SKM-1 (cell line): Measurements from ENCODE around the gene DYNC1H1.
"Not testable (repeated sequence)": the region's sequence is repeated elsewhere in the genome, so short reads cannot be mapped to it uniquely, and the experiment has no call there.

Experiments used
- DNase-seq: peaks from one replicate; lab custom pipeline; 2025; ENCODE audit not compliant: unreplicated experiment; lab: John Stamatoyannopoulos, UW

The DYNC1H1 gene

GRCh38 chr14:101963052-101963451 is 1.3 kb upstream of the DYNC1H1 start:
- DNase-seq: no peak

- no peak for DNase-seq
Observed at GRCh38 chr14:101963656-101964296, 597 bp upstream of the DYNC1H1 start.

GRCh38 chr14:101965181-101965544 is 790 bp downstream of the DYNC1H1 start:
- DNase-seq: no peak

- DNase-seq: no peak
Observed at GRCh38 chr14:101965770-101966722, 1.7 kb downstream of the DYNC1H1 start.

- no peak for DNase-seq
Observed at GRCh38 chr14:101966742-101967141, 2.4 kb downstream of the DYNC1H1 start.

GRCh38 chr14:101968186-101968585 is 3.8 kb downstream of the DYNC1H1 start:
- DNase-seq: no peak

- DNase-seq: no peak
Observed at GRCh38 chr14:101969481-101969880, 5.1 kb downstream of the DYNC1H1 start.

GRCh38 chr14:101970830-101971400 is 6.5 kb downstream of the DYNC1H1 start:
- no peak for DNase-seq

- not testable (repeated sequence) for DNase-seq
Observed at GRCh38 chr14:101971458-101971857, 7.1 kb downstream of the DYNC1H1 start.

- no peak for DNase-seq
Observed at GRCh38 chr14:101972126-101972866, 7.9 kb downstream of the DYNC1H1 start.

GRCh38 chr14:101973356-101973755 is 9.0 kb downstream of the DYNC1H1 start:
- no peak for DNase-seq

- no peak for DNase-seq
Observed at GRCh38 chr14:101975231-101975630, 10.9 kb downstream of the DYNC1H1 start.

GRCh38 chr14:101977311-101978071 is 13.1 kb downstream of the DYNC1H1 start:
- no peak for DNase-seq

GRCh38 chr14:101979666-101980065 is 15.3 kb downstream of the DYNC1H1 start:
- no peak for DNase-seq

- DNase-seq: no peak
Observed at GRCh38 chr14:101980251-101980650, 15.9 kb downstream of the DYNC1H1 start.

GRCh38 chr14:101980700-101981099 is 16.3 kb downstream of the DYNC1H1 start:
- no peak for DNase-seq

- DNase-seq: no peak
Observed at GRCh38 chr14:101982621-101983020, 18.2 kb downstream of the DYNC1H1 start.

GRCh38 chr14:101984831-101985230 is 20.5 kb downstream of the DYNC1H1 start:
- not testable (repeated sequence) for DNase-seq

- no peak for DNase-seq
Observed at GRCh38 chr14:101985957-101986356, 21.6 kb downstream of the DYNC1H1 start.

GRCh38 chr14:101986953-101987352 is 22.6 kb downstream of the DYNC1H1 start:
- DNase-seq: no peak
